ENCODE results near the gene MBP.
"Not testable (repeated sequence)": the region's sequence is repeated elsewhere in the genome, so short reads cannot be mapped to it uniquely, and the experiment has no call there.

MBP gene

GRCh38 chr18:77025831-77026363 lies 106.7 kb downstream of the MBP start:
- Histone ChIP-seq H3K9ac (ENCODE audit: low read depth, low read length) (no peak overlapping the region), H3K4me1 (ENCODE audit: control insufficient read depth, insufficient read depth, low read length) (no peaks in the 10 kb centered on the region), H3K4me2 (ENCODE audit: low read length) (no peak overlapping the region), H3K9me3 (replicated peaks; ENCODE audit: low read length) (no peaks in the 10 kb centered on the region), H3K36me3 (ENCODE audit: insufficient read depth, low read length) (no peaks in the 10 kb centered on the region), H3K27me3 (ENCODE audit: control insufficient read depth, insufficient read depth, low read length) (no peaks in the 10 kb centered on the region), H3K4me3 (ENCODE audit: low read length) (no peak overlapping the region)

DNA sequence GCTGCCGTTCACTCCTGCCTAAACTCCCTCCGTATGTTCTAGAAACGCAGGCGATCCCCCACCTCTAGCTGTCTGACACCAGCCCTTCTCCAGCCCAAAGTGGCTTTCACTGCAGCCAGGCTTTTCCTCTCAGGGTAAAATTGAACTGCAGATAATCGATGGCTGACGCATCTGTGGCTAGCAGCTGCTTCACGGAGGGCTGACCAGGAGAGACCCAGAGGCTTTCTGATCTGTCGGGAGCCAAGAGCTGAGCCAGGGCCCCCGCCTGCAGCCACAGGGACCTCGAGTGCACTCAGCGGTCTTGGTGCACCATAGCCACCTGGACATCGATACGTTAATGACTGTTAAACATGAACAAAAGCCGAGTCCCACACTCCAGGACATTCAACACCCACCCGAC lies 107.5 kb downstream of the MBP start:
- Histone ChIP-seq H3K27me3 (ENCODE audit: control insufficient read depth, insufficient read depth, low read length) (no peaks in the 10 kb centered on the region), H3K4me3 (ENCODE audit: low read length) (no peak overlapping the region), H3K4me2 (ENCODE audit: low read length) (no peak overlapping the region), H3K9me3 (replicated peaks; ENCODE audit: low read length) (no peaks in the 10 kb centered on the region), H3K4me1 (ENCODE audit: control insufficient read depth, insufficient read depth, low read length) (no peaks in the 10 kb centered on the region), H3K36me3 (ENCODE audit: insufficient read depth, low read length) (no peaks in the 10 kb centered on the region), H3K9ac (ENCODE audit: low read depth, low read length) (no peak overlapping the region)

DNA sequence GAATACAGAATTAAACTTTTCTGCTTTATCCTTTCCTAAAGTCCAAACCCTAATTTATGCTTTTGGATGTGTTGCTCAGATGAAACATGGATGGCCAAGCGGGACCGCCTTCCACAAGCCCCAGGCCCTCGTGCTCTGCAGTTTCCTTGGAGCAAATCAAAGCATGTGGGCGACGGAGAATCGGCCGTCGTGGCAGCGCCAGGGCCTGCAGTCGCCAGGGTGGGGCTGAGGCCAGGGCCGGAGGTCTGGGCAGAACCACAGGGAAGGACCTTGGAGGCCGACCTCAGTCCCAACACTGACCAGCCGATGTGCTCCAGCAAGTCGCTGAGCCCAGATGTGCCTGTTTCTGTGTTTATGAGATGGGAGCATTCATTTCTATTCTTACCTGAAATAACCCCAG lies 108.1 kb downstream of the MBP start:
- no peak overlapping the region for H3K4me2 ChIP-seq (ENCODE audit: low read length)
- no peaks in the 10 kb centered on the region for H3K36me3 ChIP-seq (ENCODE audit: insufficient read depth, low read length)
- H3K4me3 ChIP-seq (ENCODE audit: low read length): no peak overlapping the region
- no peak overlapping the region for H3K9ac ChIP-seq (ENCODE audit: low read depth, low read length)
- no peaks in the 10 kb centered on the region for H3K27me3 ChIP-seq (ENCODE audit: control insufficient read depth, insufficient read depth, low read length)
- H3K4me1 ChIP-seq (ENCODE audit: control insufficient read depth, insufficient read depth, low read length): no peaks in the 10 kb centered on the region
- no peaks in the 10 kb centered on the region for H3K9me3 ChIP-seq (replicated peaks; ENCODE audit: low read length)

GRCh38 chr18:77023102-77023782 lies 109.3 kb downstream of the MBP start:
- no peaks in the 10 kb centered on the region for H3K9me3 ChIP-seq (replicated peaks; ENCODE audit: low read length)
- H3K9ac ChIP-seq (ENCODE audit: low read depth, low read length): no peak overlapping the region
- H3K27me3 ChIP-seq (ENCODE audit: control insufficient read depth, insufficient read depth, low read length): no peaks in the 10 kb centered on the region
- H3K4me2 ChIP-seq (ENCODE audit: low read length): no peak overlapping the region
- no peaks in the 10 kb centered on the region for H3K4me1 ChIP-seq (ENCODE audit: control insufficient read depth, insufficient read depth, low read length)
- no peak overlapping the region for H3K4me3 ChIP-seq (ENCODE audit: low read length)
- H3K36me3 ChIP-seq (ENCODE audit: insufficient read depth, low read length): no peaks in the 10 kb centered on the region

- Histone ChIP-seq H3K4me2 (ENCODE audit: low read length) (no peak overlapping the region), H3K4me1 (ENCODE audit: control insufficient read depth, insufficient read depth, low read length) (no peaks in the 10 kb centered on the region), H3K9ac (ENCODE audit: low read depth, low read length) (no peak overlapping the region), H3K9me3 (replicated peaks; ENCODE audit: low read length) (no peaks in the 10 kb centered on the region), H3K4me3 (ENCODE audit: low read length) (no peak overlapping the region), H3K36me3 (ENCODE audit: insufficient read depth, low read length) (no peaks in the 10 kb centered on the region), H3K27me3 (ENCODE audit: control insufficient read depth, insufficient read depth, low read length) (no peaks in the 10 kb centered on the region)
Measured at GRCh38 chr18:77022556-77022955, 110.0 kb downstream of the MBP start.

DNA sequence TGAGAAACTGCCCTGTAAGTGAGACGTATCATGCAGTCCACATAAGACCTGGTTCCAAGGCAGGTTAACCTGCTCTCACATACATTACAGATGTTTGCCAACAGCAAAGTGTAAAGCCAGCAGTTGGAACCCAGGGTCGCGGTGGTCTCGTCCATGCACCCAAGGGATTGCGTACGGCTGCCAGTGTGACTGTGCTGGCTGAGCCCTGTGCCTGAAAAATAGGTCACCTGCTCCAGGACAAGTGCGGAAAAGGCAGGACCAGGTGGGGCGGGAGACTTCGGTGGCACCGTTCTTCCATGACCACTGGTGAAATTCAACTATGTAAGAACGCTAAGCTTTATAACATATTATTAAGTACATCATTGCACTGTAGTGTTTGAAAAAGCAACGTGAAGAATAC lies 110.5 kb downstream of the MBP start:
- Histone ChIP-seq H3K4me3 (ENCODE audit: low read length) (no peak overlapping the region), H3K27me3 (ENCODE audit: control insufficient read depth, insufficient read depth, low read length) (no peaks in the 10 kb centered on the region), H3K36me3 (ENCODE audit: insufficient read depth, low read length) (no peaks in the 10 kb centered on the region), H3K4me2 (ENCODE audit: low read length) (no peak overlapping the region), H3K9me3 (replicated peaks; ENCODE audit: low read length) (no peaks in the 10 kb centered on the region), H3K9ac (ENCODE audit: low read depth, low read length) (no peak overlapping the region), H3K4me1 (ENCODE audit: control insufficient read depth, insufficient read depth, low read length) (no peaks in the 10 kb centered on the region)

DNA sequence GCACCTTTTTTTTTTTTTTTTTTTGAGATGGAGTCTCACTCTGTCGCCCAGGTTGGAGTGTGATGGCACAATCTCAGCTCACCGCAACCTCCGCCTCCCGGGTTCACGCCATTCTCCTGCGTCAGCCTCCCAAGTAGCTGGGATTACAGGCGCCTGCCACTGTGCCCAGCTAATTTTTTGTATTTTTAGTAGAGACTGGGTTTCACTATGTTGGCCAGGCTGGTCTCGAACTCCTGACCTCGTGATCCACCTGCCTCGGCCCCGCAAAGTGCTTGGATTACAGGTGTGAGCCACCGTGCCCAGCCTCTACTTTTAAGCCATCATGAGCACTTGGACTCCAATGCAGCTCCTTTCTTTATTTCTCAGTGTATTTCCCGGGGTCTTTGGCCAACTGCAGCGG lies 111.1 kb downstream of the MBP start:
- H3K9me3 ChIP-seq (replicated peaks; ENCODE audit: low read length); H3K4me3 ChIP-seq (ENCODE audit: low read length); H3K4me2 ChIP-seq (ENCODE audit: low read length); H3K36me3 ChIP-seq (ENCODE audit: insufficient read depth, low read length); H3K27me3 ChIP-seq (ENCODE audit: control insufficient read depth, insufficient read depth, low read length); H3K9ac ChIP-seq (ENCODE audit: low read depth, low read length); H3K4me1 ChIP-seq (ENCODE audit: control insufficient read depth, insufficient read depth, low read length): not testable (repeated sequence)

- no peaks in the 10 kb centered on the region for H3K27me3 ChIP-seq (ENCODE audit: control insufficient read depth, insufficient read depth, low read length)
- H3K4me2 ChIP-seq (ENCODE audit: low read length): no peak overlapping the region
- no peaks in the 10 kb centered on the region for H3K4me1 ChIP-seq (ENCODE audit: control insufficient read depth, insufficient read depth, low read length)
- H3K9ac ChIP-seq (ENCODE audit: low read depth, low read length): no peak overlapping the region
- H3K9me3 ChIP-seq (replicated peaks; ENCODE audit: low read length): no peaks in the 10 kb centered on the region
- no peak overlapping the region for H3K4me3 ChIP-seq (ENCODE audit: low read length)
- no peaks in the 10 kb centered on the region for H3K36me3 ChIP-seq (ENCODE audit: insufficient read depth, low read length)
Measured at GRCh38 chr18:77021075-77021474, 111.5 kb downstream of the MBP start.

DNA sequence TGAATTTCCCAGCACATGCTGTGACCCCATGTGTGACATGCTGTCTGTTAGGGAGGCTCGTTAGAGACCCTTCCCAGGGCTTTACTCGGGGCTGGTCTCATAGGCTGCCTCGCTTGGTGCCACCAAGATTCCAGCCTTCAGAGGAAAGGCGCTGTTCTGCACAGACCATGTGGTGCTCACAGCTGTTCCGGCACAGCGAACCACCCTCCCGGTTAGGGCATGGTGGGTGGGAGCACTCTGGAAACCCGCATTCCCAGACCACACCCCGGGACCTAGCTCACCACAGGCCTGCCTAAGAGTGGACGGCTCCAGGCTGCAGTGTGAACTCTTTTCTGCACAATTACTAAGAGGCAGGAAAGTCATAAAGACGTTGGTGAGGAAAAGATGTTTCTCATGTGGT lies 112.0 kb downstream of the MBP start:
- Histone ChIP-seq H3K4me1 (ENCODE audit: control insufficient read depth, insufficient read depth, low read length) (no peaks in the 10 kb centered on the region), H3K36me3 (ENCODE audit: insufficient read depth, low read length) (no peaks in the 10 kb centered on the region), H3K9ac (ENCODE audit: low read depth, low read length) (no peak overlapping the region), H3K9me3 (replicated peaks; ENCODE audit: low read length) (no peaks in the 10 kb centered on the region), H3K4me2 (ENCODE audit: low read length) (no peak overlapping the region), H3K4me3 (ENCODE audit: low read length) (no peak overlapping the region), H3K27me3 (ENCODE audit: control insufficient read depth, insufficient read depth, low read length) (peaks cover 4% of the 10 kb centered on the region)

GRCh38 chr18:77019641-77020040 lies 112.9 kb downstream of the MBP start:
- Histone ChIP-seq H3K27me3 (ENCODE audit: control insufficient read depth, insufficient read depth, low read length) (peaks cover 4% of the 10 kb centered on the region), H3K4me2 (ENCODE audit: low read length) (no peak overlapping the region), H3K4me3 (ENCODE audit: low read length) (no peak overlapping the region), H3K36me3 (ENCODE audit: insufficient read depth, low read length) (no peaks in the 10 kb centered on the region), H3K9ac (ENCODE audit: low read depth, low read length) (no peak overlapping the region), H3K4me1 (ENCODE audit: control insufficient read depth, insufficient read depth, low read length) (no peaks in the 10 kb centered on the region), H3K9me3 (replicated peaks; ENCODE audit: low read length) (no peaks in the 10 kb centered on the region)

GRCh38 chr18:77018650-77019049 lies 113.9 kb downstream of the MBP start:
- H3K9ac ChIP-seq (ENCODE audit: low read depth, low read length); H3K4me2 ChIP-seq (ENCODE audit: low read length); H3K4me3 ChIP-seq (ENCODE audit: low read length); H3K36me3 ChIP-seq (ENCODE audit: insufficient read depth, low read length); H3K9me3 ChIP-seq (replicated peaks; ENCODE audit: low read length); H3K4me1 ChIP-seq (ENCODE audit: control insufficient read depth, insufficient read depth, low read length): not testable (repeated sequence)
- H3K27me3 ChIP-seq (ENCODE audit: control insufficient read depth, insufficient read depth, low read length): peaks cover 11% of the 10 kb centered on the region

DNA sequence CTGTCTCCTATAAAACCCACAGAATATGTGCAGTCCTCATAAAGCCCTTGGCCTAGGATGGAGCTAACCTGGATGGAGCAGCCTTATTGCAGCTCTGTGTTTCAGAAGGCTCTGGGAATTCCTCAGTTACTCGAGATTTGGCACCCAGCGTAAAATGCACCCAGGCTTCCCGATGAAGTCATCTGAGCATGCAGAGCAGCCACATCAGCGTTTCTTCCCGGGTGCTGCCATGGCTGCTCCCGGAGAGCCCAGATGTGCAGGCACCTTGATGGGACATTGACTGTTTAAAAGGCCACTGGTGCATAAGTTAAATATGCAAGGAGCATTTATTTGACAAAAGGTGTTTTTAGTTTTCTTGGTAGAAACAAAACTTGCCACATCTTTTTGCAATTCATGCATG lies 115.2 kb downstream of the MBP start:
- Histone ChIP-seq H3K27me3 (ENCODE audit: control insufficient read depth, insufficient read depth, low read length) (peaks cover 22% of the 10 kb centered on the region), H3K4me2 (ENCODE audit: low read length) (no peak overlapping the region), H3K36me3 (ENCODE audit: insufficient read depth, low read length) (no peaks in the 10 kb centered on the region), H3K4me1 (ENCODE audit: control insufficient read depth, insufficient read depth, low read length) (no peaks in the 10 kb centered on the region), H3K9ac (ENCODE audit: low read depth, low read length) (no peak overlapping the region), H3K9me3 (replicated peaks; ENCODE audit: low read length) (no peaks in the 10 kb centered on the region), H3K4me3 (ENCODE audit: low read length) (no peak overlapping the region)

Data from skeletal muscle satellite cell (primary cell).